HepG2 (cell line): ENCODE data around the gene PCNX4.

Source experiments
- POLR2G ChIP-seq: fragments of 200-400 bp; formaldehyde crosslinking; IDR thresholded peaks from 2 replicates; pipeline ENCODE4 v1.6.1; 2018; ENCODE audit warnings: mild to moderate bottlenecking, low read depth, low read length, moderate library complexity
- SP1 ChIP-seq, 2 experiments: fragments of 450-650 bp in 1 of 2; sonication (generic) in 1 of 2; formaldehyde crosslinking in 1 of 2; IDR thresholded peaks; 2 replicates each; pipeline versions ENCODE4 v1.4.0 to v1.6.1; 2016 to 2020; ENCODE audit warnings: missing genetic modification reagents in 1 of 2
- TF ChIP-seq, protein P1 (sequence below): sonication (generic); formaldehyde crosslinking; IDR thresholded peaks from 2 replicates; pipeline ENCODE4 v1.4.0; 2020; ENCODE audit warnings: missing genetic modification reagents
- TF ChIP-seq, protein P2 (sequence below): sonication (generic); formaldehyde crosslinking; IDR thresholded peaks from 2 replicates; pipeline ENCODE4 v1.5.0; 2020; ENCODE audit warnings: mild to moderate bottlenecking, missing genetic modification reagents, moderate library complexity

- TF ChIP-seq, protein P1, sequence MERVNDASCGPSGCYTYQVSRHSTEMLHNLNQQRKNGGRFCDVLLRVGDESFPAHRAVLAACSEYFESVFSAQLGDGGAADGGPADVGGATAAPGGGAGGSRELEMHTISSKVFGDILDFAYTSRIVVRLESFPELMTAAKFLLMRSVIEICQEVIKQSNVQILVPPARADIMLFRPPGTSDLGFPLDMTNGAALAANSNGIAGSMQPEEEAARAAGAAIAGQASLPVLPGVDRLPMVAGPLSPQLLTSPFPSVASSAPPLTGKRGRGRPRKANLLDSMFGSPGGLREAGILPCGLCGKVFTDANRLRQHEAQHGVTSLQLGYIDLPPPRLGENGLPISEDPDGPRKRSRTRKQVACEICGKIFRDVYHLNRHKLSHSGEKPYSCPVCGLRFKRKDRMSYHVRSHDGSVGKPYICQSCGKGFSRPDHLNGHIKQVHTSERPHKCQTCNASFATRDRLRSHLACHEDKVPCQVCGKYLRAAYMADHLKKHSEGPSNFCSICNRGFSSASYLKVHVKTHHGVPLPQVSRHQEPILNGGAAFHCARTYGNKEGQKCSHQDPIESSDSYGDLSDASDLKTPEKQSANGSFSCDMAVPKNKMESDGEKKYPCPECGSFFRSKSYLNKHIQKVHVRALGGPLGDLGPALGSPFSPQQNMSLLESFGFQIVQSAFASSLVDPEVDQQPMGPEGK = no peak
- TF ChIP-seq, protein P2, sequence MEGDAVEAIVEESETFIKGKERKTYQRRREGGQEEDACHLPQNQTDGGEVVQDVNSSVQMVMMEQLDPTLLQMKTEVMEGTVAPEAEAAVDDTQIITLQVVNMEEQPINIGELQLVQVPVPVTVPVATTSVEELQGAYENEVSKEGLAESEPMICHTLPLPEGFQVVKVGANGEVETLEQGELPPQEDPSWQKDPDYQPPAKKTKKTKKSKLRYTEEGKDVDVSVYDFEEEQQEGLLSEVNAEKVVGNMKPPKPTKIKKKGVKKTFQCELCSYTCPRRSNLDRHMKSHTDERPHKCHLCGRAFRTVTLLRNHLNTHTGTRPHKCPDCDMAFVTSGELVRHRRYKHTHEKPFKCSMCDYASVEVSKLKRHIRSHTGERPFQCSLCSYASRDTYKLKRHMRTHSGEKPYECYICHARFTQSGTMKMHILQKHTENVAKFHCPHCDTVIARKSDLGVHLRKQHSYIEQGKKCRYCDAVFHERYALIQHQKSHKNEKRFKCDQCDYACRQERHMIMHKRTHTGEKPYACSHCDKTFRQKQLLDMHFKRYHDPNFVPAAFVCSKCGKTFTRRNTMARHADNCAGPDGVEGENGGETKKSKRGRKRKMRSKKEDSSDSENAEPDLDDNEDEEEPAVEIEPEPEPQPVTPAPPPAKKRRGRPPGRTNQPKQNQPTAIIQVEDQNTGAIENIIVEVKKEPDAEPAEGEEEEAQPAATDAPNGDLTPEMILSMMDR (CRISPR knock-in tag) = no peak
- TF ChIP-seq POLR2G (no peak), SP1 (IDR thresholded peaks at IDR 0.05) (no peak), SP1 (CRISPR knock-in tag; IDR thresholded peaks at IDR 0.05) (no peak)
Observed at GRCh38 chr14:60058087-60058486, 33.6 kb upstream of the PCNX4 start.
